HL-60 (cell line): ENCODE data around the gene PTPRM.

ENCODE experiments used
- CTCF ChIP-seq: IDR thresholded peaks from one replicate; pipeline ENCODE4 v1.5.1; 2011; ENCODE audit warnings: low read length, control low read depth, inconsistent platforms; ENCODE audit not compliant: insufficient read depth
- POLR2AphosphoS5 ChIP-seq: IDR thresholded peaks from 2 replicates; pipeline ENCODE4 v1.6.1; 2012; ENCODE audit warnings: low read depth
- SPI1 ChIP-seq: IDR thresholded peaks from 2 replicates; pipeline ENCODE4 v1.6.1; 2012; ENCODE audit warnings: low read depth, mild to moderate bottlenecking, borderline replicate concordance

GRCh38 chr18:7919565-7919964 is 352.4 kb downstream of the PTPRM start:
- TF ChIP-seq CTCF (no peak), POLR2AphosphoS5 (no peak), SPI1 (no peak)
